ENCODE results near the gene NHLRC3. TPM values are rescaled to one million over a fixed set of nuclear protein-coding genes. Genes with fewer than 3 reads are reported as not detected.
A peak's percentile ranks its signal among the peaks of the same experiment; 100 is the strongest.
"Not testable (repeated sequence)": the region's sequence is repeated elsewhere in the genome, so short reads cannot be mapped to it uniquely, and the experiment has no call there.

NHLRC3 gene
- 10 to 100 TPM in 1 of 3 donors, 1 to 10 TPM in 2; 4.7 to 10.5 (median 9.5) TPM for polyA plus RNA-seq

- Mint-ChIP-seq H3K36me3 (peaks cover 0 to 4% (median 0%) of the 10 kb centered on the region in 3 donors), H3K9me3 (no peaks in the 10 kb centered on the region), H3K27me3 (ENCODE audit: low read depth in 3 of 3) (peaks cover 4 to 15% (median 11%) of the 10 kb centered on the region in 3 donors), H3K4me1 (peaks cover 60 to 77% of the 10 kb centered on the region in 2 donors), H3K27ac (peak within 1 kb of the TSS; percentile 96 to 99 (median 98)), H3K4me3 (peak within 1 kb of the TSS; percentile 95 to 99 (median 96))
- peak; percentile 91 to 93 (median 92) for DNase-seq
These were observed at the start of gene NHLRC3, which contains the start of gene PROSER1 for GRCh38 chr13:39037880-39038568. Gene NHLRC3, plus strand, starts transcription at chr13:39038456. Its CDS starts 184 bp downstream, at chr13:39038640. Gene PROSER1, minus strand, starts transcription at chr13:39038089. Its CDS starts 847 bp downstream, at chr13:39037242.

- H3K4me3 Mint-ChIP-seq, result no peak within 1 kb of the TSS
These were observed 47.6 kb upstream of the NHLRC3 start, which contains the start of gene STOML3 for GRCh38 chr13:38990693-38991092. Gene STOML3, minus strand, starts transcription at chr13:38990831. Its CDS starts 110 bp downstream, at chr13:38990721.

GRCh38 chr13:38993381-38993780 is 44.9 kb upstream of the NHLRC3 start:
- Mint-ChIP-seq H3K4me1 (no peaks in the 10 kb centered on the region), H3K27me3 (ENCODE audit: low read depth in 3 of 3) (peaks cover 0 to 4% (median 3%) of the 10 kb centered on the region in 3 donors), H3K9me3 (peaks cover 0 to 5% (median 0%) of the 10 kb centered on the region in 6 donors), H3K36me3 (no peaks in the 10 kb centered on the region), H3K4me3 (no peak overlapping the region), H3K27ac (no peak overlapping the region)
- no peak for DNase-seq

More at GRCh38 chr13:38990693-38991092, 47.6 kb upstream of the NHLRC3 start, which contains the start of gene STOML3:
- H3K36me3 Mint-ChIP-seq, result no peaks in the 10 kb centered on the region
- DNase-seq, result no peak
- no peaks in the 10 kb centered on the region for H3K4me1 Mint-ChIP-seq
- H3K27ac Mint-ChIP-seq, result peak within 1 kb of the TSS in 1 of 6 donors; percentile 4
- peaks cover 0 to 4% (median 3%) of the 10 kb centered on the region in 3 donors for H3K27me3 Mint-ChIP-seq (ENCODE audit: low read depth in 3 of 3)
- H3K9me3 Mint-ChIP-seq, result peaks cover 0 to 5% (median 0%) of the 10 kb centered on the region in 6 donors

DNA sequence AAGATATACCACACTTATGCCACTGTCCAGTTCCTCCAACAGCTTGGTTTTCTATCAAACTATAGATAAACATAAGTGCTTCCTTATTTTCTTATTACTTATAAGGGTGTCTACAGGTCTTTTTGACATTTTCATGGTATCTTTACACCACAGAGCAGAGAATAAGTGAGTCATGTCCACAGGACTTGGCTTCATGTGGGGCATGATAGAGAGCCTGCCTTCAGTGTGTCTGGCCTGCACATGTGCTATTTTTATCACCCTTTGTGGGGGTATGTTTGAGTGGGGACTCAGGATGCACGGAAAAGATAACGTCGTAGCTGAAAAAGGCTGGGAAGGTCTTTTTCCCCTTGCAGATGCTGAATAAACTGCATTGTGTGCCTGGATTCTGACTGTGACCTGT is 39.5 kb upstream of the NHLRC3 start:
- Mint-ChIP-seq H3K27me3 (ENCODE audit: low read depth in 3 of 3) (no peaks in the 10 kb centered on the region), H3K4me3 (no peak overlapping the region), H3K9me3 (no peaks in the 10 kb centered on the region), H3K27ac (no peak overlapping the region), H3K36me3 (no peaks in the 10 kb centered on the region), H3K4me1 (no peaks in the 10 kb centered on the region)
- DNase-seq, result no peak

GRCh38 chr13:39006371-39007111 is 31.7 kb upstream of the NHLRC3 start:
- peaks cover 15 to 26% (median 25%) of the 10 kb centered on the region in 3 donors for H3K36me3 Mint-ChIP-seq
- not testable (repeated sequence) for H3K27ac Mint-ChIP-seq; H3K4me1 Mint-ChIP-seq; H3K27me3 Mint-ChIP-seq (ENCODE audit: low read depth in 3 of 3); H3K9me3 Mint-ChIP-seq; H3K4me3 Mint-ChIP-seq; DNase-seq

- Mint-ChIP-seq H3K4me3 (no peak overlapping the region), H3K36me3 (peaks cover 33 to 54% (median 51%) of the 10 kb centered on the region in 3 donors), H3K27me3 (ENCODE audit: low read depth in 3 of 3) (peaks cover 0 to 2% (median 1%) of the 10 kb centered on the region in 3 donors), H3K27ac (peak overlapping the region in 2 of 6 donors; percentile 17 to 75), H3K9me3 (no peaks in the 10 kb centered on the region), H3K4me1 (peaks cover 5 to 11% of the 10 kb centered on the region in 2 donors)
- DNase-seq, result no peak
These were observed 25.6 kb upstream of the NHLRC3 start for GRCh38 chr13:39012608-39013007.

- Mint-ChIP-seq H3K9me3 (no peaks in the 10 kb centered on the region), H3K4me1 (peaks cover 13 to 19% of the 10 kb centered on the region in 2 donors), H3K27ac (peak overlapping the region in 1 of 6 donors; percentile 64), H3K27me3 (ENCODE audit: low read depth in 3 of 3) (peaks cover 0 to 5% (median 1%) of the 10 kb centered on the region in 3 donors), H3K4me3 (no peak overlapping the region), H3K36me3 (peaks cover 33 to 51% (median 47%) of the 10 kb centered on the region in 3 donors)
- no peak for DNase-seq
These were observed 24.8 kb upstream of the NHLRC3 start for GRCh38 chr13:39013462-39013861.

DNA sequence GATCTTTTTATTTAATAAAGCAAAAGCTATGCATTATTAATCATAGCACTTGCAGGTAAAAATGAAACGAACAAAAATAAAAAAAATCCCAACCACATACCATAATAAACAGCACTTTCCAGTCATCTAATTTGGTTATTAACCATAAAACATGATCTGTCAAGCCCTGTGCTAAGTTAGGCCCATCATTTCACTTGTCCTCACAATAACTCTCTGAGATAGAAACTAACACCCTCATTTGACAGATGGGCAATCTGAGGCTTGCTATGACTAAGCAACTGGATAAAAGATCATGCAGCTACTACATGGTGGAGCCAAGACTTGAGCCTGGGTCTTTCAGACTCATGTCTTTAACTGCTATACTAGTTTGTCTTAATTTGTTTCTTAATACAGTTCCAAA is 22.2 kb upstream of the NHLRC3 start:
- Mint-ChIP-seq H3K27ac (peak overlapping the region in 2 of 6 donors; percentile 19 to 47), H3K27me3 (ENCODE audit: low read depth in 3 of 3) (peaks cover 0 to 5% (median 1%) of the 10 kb centered on the region in 3 donors), H3K4me1 (peaks cover 16 to 30% of the 10 kb centered on the region in 2 donors), H3K9me3 (no peaks in the 10 kb centered on the region), H3K36me3 (peaks cover 25 to 45% (median 40%) of the 10 kb centered on the region in 3 donors), H3K4me3 (no peak overlapping the region)
- no peak for DNase-seq

GRCh38 chr13:39016787-39017186 is 21.5 kb upstream of the NHLRC3 start:
- Mint-ChIP-seq H3K27ac (peak overlapping the region in 5 of 6 donors; percentile 1 to 81 (median 30)), H3K4me3 (peak overlapping the region in 2 of 5 donors; percentile 2 to 39), H3K4me1 (peaks cover 16 to 33% of the 10 kb centered on the region in 2 donors), H3K9me3 (no peaks in the 10 kb centered on the region), H3K36me3 (peaks cover 26 to 45% (median 41%) of the 10 kb centered on the region in 3 donors), H3K27me3 (ENCODE audit: low read depth in 3 of 3) (peaks cover 0 to 5% (median 1%) of the 10 kb centered on the region in 3 donors)
- DNase-seq, result peak in 1 of 3 donors; percentile 11

GRCh38 chr13:39020853-39021462 is 17.3 kb upstream of the NHLRC3 start:
- H3K9me3 Mint-ChIP-seq, result no peaks in the 10 kb centered on the region
- no peak for DNase-seq
- no peak overlapping the region for H3K27ac Mint-ChIP-seq
- no peak overlapping the region for H3K4me3 Mint-ChIP-seq
- peaks cover 16 to 33% of the 10 kb centered on the region in 2 donors for H3K4me1 Mint-ChIP-seq
- peaks cover 0 to 3% (median 0%) of the 10 kb centered on the region in 3 donors for H3K27me3 Mint-ChIP-seq (ENCODE audit: low read depth in 3 of 3)
- H3K36me3 Mint-ChIP-seq, result peaks cover 13 to 45% (median 27%) of the 10 kb centered on the region in 3 donors

DNA sequence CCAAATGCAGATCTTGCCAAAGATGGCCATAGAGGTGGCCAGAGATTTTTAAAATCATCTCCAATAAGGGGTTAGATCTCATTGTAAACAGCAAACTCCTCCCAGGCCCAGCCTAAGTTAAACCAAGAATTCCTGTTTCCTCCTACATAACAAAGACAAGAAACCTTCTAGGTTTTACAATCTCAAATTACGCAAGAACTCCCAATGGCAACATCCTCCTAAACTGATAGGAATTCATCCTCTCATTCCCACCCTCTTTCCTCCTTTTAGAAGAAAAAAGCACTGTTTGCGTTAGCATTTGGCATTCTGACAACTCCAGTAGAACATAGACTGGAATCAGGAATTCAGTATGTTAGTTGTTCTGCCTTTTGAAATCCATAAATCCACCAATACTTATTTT is 14.9 kb upstream of the NHLRC3 start:
- no peaks in the 10 kb centered on the region for H3K9me3 Mint-ChIP-seq
- DNase-seq, result no peak
- peaks cover 18 to 55% (median 32%) of the 10 kb centered on the region in 3 donors for H3K36me3 Mint-ChIP-seq
- H3K27ac Mint-ChIP-seq, result no peak overlapping the region
- H3K27me3 Mint-ChIP-seq (ENCODE audit: low read depth in 3 of 3), result peaks cover 0 to under 1% (median 0%) of the 10 kb centered on the region in 3 donors
- no peak overlapping the region for H3K4me3 Mint-ChIP-seq
- peaks cover 7 to 15% of the 10 kb centered on the region in 2 donors for H3K4me1 Mint-ChIP-seq

DNA sequence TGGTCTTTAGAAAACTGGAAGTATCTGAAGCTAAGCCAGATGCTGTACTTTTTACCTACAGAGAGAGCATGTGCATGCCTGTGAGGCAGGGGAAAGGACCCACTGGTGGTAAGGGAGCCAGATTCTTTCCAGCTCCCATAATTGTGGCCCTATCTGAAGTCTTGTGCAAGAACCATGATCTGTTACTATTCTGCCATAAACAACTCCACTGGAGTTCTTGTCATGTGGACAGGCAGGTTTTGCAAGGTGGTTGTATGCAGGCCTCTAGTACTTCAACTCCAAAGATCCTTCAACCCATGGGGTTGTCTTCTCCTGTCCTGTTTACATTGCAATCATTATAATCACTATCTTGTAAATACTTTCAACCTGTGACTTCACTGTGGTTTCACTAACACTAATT is 14.5 kb upstream of the NHLRC3 start:
- Mint-ChIP-seq H3K4me3 (no peak overlapping the region), H3K27ac (no peak overlapping the region), H3K36me3 (peaks cover 18 to 55% (median 31%) of the 10 kb centered on the region in 3 donors), H3K4me1 (peaks cover 4 to 10% of the 10 kb centered on the region in 2 donors), H3K27me3 (ENCODE audit: low read depth in 3 of 3) (no peaks in the 10 kb centered on the region), H3K9me3 (no peaks in the 10 kb centered on the region)
- no peak for DNase-seq

GRCh38 chr13:39025433-39025839 is 12.8 kb upstream of the NHLRC3 start:
- peaks cover 2 to 7% of the 10 kb centered on the region in 2 donors for H3K4me1 Mint-ChIP-seq
- H3K9me3 Mint-ChIP-seq, result no peaks in the 10 kb centered on the region
- no peaks in the 10 kb centered on the region for H3K27me3 Mint-ChIP-seq (ENCODE audit: low read depth in 3 of 3)
- DNase-seq, result no peak
- no peak overlapping the region for H3K4me3 Mint-ChIP-seq
- peaks cover 13 to 55% (median 28%) of the 10 kb centered on the region in 3 donors for H3K36me3 Mint-ChIP-seq
- H3K27ac Mint-ChIP-seq, result no peak overlapping the region
